DMS53 (cell line): ENCODE results near the gene FPR2.
A peak's percentile ranks its signal among the peaks of the same experiment; 100 is the strongest.
"Not testable (repeated sequence)": the region's sequence is repeated elsewhere in the genome, so short reads cannot be mapped to it uniquely, and the experiment has no call there.

Experiments
- DNase-seq: peaks from one replicate; lab custom pipeline; 2025; lab: John Stamatoyannopoulos, UW

The FPR2 gene

DNA sequence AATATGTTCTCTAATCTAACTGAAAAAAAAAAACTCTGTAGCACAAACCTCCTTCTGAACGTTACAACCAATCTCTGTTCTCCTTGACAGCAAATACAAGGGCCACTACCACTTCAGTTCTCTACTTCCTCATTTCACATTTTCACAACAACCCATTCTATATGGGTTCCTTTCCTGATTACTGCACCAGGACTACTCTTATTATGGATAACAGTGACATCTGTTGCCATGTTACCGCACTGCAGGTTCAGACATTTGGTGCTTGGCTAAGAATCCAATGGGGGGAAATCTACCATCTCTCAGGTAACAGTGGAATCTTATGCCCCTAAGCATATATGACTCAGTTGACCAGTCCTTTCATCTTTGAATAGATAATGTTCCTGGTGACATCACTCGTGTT lies 22.4 kb downstream of the FPR2 start:
- peak; percentile 43 for DNase-seq

DNA sequence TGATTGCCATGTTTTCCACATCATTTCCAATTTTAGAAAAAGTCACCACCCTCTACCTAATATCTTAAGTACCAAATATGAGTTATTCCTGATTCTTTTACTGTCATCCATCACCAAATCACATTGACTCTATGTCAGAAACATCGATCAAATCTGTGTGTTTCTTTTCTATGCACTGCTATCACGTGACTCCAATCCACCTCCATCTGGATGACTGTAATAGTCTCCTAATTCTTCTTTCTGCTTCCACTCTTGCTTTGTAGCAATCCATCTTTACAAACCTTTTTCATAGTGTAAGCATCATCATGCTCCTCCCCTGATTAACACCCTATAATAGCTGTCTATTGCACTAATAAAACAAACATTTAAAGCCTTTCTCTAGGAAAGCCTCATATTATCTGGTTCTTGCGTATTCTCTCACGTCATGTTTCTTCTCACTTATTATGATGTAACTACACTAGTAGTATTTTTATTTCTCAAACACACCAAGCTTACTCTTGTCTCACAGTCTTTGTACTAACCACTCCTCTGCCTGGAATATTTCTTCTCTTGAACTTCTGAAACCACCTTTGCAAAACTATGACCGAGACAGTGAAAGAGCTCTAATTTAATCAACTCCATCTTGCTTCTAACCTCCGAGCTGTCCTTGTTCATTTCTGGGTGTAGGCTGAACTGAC lies 23.3 kb downstream of the FPR2 start:
- DNase-seq: no peak

DNA sequence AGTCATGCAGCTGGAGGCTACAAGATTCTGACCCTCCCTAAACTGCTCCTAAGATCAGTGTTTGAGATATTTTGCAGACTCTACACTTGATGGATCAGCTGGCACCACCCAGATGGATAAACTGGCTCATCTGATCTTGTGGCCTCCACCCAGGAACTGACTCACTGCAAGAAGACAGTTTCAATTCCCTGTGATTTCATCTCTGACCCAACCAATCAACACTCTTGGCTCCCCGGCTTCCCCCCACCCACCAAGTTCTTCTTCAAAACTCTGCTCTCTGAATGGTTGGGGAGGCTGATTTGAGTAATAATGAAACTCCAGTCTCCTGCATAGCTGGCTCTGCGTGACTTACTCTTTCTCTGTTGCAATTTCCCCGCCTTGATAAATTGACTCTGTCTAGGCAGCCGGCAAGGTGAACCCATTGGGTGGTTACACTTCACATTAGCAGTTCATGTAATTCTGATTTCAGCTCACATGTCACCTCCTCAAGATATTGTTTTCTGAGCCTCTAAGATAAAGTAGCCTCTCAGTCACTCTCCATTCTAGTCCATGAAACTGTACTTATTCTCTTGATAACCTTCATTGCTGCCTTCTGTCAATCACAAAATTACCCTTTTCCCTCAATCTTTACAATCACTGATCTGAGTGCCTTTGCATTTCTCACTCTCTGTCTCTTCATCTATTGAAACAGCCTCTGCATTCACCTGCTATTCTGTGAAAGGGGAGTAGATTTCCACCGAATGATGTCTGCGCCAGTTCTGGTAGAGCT lies 24.1 kb downstream of the FPR2 start:
- no peak for DNase-seq

DNA sequence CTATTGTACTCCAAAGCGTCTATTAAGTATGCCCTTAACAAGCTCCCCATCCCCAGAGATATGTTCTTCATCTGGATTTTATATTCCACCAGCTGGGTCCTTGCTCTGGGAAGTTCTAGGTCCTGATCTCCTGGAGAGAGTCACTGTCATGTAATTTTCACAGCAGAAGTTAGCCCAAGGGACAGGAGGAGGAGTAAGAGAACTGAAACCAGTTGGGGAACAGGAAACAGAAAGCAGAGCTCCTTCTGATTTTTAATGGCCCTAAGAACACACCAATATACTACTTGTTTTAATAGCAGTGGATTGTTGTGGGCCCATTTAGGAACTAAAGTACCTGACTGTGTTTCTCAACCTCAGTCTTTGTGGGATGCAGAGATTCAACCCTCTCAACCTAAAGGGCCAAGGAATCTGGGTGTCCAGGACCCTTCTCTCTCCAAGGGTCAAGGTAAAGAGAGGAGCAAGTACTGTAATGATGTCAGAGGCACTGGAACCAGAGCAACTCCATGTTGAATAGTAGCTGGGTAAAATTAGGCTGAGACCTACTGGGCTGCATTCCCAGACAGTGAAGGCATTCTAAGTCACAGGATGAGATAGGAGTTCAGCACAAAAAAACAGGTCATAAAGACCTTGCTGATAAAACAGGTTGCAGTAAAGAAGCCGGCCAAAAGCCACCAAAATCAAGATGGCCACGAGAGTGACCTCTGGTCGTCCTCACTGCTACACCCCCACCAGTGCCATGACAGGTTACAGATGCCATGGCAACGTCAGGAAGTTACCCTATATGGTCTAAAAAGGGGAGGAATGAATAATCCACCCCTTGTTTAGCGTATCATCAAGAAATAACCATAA lies 25.9 kb downstream of the FPR2 start:
- DNase-seq: no peak

DNA sequence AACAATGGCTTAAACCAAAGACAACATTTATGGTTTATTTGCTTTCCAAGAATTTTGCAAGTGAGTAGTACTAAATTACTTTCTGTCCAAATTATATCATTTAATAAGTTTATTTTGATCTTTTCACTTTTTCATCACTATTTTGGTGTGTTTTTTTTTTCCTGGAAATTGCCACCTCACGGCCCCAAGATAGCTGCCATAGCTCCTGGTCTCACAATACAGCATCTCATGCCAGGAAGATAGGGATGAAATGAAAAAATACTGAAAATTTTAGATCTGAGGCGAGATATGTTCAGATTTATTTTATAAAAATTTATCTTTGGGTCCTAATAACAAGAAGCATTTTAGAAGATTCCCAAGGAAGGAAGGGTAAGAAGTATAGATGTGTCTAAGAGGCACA lies 27.0 kb downstream of the FPR2 start:
- DNase-seq: no peak

DNA sequence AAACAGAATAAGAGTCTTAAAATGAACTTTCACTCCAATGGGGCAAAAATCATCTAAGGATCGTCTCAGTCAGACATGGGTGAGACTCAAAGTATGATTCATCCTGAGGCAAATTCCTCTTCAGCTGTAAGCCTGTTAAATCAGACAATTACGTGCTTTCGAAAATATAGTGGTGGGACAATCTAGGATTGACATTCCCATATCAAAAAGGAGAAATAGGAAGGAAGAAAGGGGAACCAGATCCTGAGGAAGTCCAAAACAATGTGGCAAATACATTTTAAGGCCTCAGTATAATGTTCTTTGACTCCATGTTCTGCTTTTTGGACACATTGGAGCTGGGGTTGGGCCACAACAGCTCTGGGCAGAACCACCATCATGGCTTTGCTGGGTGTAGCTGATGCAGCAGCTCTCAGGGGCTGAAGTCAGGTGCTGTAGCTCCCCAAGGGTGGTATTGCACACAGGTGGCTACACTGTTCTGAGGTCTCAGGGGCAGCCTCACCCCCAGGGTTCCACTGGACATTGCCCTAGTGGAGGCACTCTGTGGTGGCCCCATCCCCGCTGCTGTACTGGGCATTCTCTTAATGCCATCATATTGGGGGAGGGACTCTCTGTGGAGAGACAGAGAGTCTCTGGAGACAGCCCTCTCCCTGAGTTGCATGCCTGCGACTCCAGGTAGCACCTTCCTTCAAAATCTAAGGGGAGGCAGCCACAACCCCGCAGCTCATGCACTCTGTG lies 28.2 kb downstream of the FPR2 start:
- no peak for DNase-seq

DNA sequence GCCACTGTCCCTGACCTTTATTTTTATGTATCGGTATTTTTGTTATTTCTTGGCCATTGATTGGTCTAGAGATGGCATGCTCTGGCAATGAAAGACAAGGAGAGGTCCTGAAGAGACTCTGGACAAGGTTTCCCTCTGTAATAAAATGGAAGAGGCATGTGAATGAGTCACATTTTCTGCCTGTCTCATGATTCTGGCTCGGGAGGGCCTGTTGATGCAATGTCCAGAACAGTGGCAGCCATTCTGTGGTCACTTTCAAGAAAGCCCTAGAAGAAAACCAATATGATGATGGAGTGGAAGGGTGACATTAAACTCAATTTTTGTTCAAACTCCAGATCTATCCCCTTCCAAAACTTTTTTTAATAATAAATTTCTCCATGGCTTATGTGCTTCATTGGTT lies 32.0 kb downstream of the FPR2 start:
- DNase-seq: no peak

DNA sequence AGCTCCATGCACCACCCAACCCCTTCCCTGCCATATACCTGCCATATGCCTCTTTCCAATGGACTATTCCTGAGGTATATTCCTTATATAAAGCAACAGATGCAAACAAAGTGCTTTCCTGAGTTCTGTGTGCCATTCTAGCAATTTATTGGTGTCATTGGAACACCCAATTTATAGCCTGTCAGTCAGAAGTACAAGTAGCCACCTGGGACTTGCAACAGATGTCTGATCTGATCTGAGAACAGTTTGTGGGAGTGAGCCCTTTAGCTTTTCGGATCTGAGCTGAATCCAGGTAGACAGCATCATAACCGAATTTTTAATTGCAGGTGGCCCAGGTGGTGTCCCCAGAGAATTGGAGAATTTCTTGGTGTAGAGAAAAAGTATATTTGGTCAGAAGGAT lies 33.0 kb downstream of the FPR2 start:
- DNase-seq: no peak

DNA sequence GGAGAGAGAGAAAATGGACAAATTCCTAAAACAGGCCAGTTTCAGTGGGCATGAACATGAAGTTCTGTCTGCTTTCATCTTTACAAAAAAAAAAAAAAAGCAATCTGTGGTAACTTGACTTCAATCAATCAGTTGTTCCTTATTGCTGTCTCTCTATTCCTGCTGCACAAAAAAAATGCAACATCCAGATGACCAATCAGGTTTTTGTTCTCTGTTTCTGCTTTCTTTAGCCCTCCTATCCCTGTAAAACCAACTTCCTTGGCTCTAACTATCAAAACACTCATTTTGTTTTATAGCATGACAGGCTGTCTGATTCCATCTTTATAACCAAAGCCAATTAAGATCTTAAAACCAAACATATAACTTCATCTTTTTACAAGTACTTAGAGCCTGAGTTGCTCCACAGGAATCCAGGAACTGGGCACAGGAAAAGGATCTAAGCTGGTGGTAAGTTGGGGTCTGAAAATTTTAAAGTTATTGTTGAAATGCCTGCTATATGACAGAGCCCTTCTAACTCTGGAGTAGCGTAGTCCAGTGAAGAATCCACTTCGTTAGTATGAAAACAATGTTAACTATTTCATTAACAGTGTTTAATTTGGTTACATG lies 34.0 kb downstream of the FPR2 start, which contains the start of gene FPR3:
FPR3 (plus strand) TSS at position 273 of the 606 bp plus-strand sequence. CDS start 28,592 bp downstream, outside the sequence.
- no peak for DNase-seq

DNA sequence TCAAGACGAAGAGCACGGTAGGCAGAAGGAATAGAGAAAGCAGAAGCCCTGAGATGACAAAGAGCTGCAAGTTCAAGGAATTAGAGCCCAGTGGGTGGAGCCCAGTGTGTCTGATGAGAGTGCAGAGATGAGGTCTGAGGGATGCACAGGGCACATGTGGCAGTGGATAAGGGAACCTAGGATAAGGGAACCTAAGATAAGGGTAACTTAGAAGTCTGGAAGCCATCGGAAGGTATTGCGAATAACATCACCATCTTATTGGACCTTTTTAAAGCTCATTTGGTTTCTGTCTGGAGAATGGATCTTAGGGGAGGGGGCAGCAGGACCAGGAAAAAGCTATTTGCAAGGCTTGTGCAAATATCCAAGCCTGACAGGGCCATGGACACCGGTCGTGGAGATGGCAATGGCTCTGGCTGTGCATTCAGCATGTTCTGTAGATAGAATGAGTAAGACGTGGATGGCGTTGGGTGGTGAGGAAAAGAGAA lies 35.3 kb downstream of the FPR2 start:
- no peak for DNase-seq

DNA sequence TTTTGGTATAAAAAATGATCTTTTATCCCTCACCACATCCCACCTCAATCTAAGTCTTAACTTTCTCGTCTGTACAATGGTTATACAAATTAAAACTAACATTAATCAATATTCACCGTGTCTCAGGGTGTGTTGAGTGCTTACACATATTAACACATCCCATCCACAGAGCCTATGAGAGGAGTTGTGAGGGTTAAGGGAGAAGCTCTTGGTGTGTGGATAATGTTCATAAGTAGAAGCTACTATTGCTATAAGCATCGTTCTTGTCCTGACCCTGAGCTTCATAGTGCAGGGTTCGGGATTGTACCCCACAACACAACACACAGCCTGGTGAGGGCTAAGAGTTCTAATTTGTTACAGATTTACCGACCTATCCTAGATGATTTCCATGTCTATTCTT lies 36.5 kb downstream of the FPR2 start:
- DNase-seq: no peak

DNA sequence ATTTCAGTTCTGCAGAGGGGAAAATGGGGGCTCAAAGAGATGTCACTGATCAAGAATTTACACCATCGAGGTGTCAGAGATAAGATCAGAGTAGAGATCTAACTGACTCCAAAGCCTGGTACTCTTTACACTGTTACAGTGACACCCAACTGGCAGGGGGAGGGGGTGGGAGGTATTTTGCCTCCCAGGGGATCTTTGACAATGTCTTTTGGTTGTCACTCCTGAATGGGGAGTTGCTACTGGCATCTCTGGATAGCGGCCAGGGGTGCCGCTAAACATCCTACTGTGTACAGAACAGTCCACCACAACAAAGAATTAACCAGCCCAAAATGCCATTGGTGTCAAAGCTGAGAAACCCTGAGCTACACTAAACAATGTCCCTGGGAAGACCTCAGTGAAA lies 37.1 kb downstream of the FPR2 start:
- no peak for DNase-seq

DNA sequence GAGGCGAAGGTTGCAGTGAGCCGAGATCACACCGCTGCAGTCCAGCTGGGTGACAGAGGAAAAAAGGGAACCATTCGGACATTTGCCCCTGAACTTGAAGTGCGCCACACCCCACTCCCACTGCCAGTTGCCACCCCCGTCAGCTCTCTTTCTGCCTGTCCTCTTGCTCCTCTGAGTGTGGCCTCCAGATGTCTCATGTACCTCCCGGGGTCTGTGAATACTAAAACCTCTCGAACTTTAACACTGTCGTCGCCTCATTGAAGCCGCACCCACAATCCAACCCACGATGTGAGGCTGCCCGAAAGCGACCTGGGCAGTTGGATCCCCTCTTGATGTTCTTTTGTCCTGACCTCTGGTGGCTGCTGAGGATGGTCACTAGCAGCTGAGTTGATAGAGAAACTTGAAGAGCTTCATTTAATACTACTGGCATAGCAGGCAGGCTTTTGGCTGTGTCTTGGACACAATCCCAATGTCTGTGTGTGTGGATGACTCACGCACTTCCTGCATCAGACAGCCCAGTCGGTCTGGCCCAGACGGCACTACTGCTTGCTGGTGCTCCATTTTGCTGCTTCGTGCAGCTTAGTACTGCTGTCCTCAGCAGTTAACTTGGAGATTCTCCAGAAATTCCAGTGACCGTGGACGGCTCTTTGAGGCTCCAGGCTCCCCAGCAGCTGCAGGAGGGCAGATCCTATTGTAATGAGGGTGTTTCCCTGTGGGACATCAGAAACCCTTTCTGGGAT lies 38.2 kb downstream of the FPR2 start:
- DNase-seq: peak; percentile 47

DNA sequence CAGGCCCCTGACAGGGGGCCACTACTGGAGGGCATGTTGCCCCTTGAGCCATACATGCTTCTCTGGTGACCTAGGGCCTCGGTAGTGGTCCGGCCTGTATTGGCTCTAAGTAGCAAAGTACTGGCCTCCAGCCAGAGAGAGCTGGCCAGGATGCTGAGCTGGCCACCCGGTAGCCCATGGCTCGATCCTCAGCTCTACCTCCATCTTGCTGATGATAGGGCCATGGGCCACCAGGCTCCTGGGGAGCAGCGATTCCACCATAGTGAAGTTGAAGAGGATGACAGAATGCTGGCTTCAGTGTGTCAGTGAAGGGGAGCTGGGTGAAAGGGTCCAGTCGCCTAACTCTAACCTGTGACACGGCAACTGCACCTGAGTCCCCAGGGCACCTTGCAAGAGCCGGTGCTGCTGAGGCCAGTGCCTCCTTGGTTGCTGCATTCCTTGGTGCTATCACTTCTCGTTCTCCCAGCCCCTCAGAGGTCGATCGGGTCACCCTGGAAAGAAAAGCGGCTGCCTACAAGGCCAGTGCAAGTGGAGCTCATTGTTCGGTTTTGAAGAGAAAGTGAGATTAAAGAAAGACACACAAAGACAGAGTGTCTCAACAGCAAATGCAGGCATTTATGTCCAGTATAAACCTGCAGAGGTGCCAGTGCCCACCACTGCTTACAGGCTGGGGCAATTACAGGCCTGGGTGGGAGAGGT lies 38.9 kb downstream of the FPR2 start:
- DNase-seq: no peak

DNA sequence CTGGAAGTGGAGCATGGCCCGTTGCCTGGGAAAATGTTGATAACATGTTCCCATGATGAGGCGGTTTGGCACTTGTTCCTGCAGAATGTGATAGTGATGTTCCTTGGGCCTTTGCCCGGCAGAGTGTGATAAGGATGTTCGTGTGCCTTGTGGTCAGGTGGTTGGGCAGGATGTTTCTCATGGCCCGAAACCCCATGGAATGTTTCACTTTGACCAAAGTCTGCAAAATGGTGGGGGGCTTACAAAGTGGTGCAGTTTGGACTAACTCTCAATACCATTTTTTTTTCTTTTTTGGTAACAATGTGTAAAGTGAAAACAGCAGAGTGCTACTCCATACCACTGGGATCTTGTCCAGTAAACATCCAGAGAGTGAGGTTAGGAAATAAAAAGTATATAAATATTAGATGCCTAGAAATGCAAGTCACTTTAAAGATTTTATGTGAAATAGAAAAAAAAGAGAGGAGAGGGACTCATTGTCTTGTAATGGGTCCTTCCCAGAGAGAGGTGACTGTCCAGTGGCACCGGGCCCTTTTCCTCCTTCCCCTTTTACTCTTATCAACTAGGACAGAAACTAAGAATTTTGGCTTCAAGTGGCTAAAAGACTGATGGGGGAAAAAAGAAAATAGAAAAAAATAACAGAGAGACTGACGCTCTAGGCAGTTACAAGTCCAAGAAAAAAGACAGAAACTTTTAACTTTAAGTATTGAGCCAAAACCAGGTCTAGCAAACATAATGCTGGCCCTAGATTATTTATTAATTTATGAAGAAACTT lies 39.7 kb downstream of the FPR2 start:
- DNase-seq: no peak

DNA sequence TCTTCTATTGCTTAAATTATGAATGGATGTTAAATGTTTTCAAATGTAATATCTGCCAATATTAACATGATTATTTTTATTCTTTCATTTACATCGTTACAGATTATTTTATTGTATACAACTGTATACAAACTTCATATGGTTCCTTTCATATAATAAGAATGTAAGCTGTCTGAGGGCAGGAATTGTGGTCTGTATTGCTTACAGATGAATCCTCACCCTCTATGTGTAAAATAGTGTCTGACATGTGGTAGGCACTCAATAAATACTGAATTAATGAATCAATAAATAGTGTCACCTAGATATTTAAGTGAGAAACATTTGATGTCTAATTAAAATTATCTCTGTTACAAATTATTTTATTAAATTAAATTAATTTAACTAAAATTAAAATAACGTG lies 41.8 kb downstream of the FPR2 start:
- DNase-seq: no peak

DNA sequence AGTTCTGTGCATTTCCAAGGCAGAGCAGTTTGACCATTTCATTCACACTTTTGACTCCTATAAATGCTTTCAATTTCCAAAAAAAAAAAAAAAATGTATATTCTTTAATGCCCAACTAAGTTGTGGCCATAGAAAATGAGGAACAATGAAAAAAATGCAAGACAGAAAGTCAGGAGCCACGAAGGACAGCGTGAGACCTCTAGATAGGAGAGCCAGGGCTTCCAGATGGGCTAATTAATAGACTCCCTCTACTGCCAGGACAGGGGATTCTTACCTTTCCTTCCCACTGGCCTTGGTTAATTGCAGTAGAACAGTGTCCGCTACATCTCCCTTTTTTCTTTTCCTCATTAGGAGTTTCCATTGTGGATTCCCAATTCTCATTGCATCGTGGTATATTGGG lies 42.5 kb downstream of the FPR2 start:
- no peak for DNase-seq

DNA sequence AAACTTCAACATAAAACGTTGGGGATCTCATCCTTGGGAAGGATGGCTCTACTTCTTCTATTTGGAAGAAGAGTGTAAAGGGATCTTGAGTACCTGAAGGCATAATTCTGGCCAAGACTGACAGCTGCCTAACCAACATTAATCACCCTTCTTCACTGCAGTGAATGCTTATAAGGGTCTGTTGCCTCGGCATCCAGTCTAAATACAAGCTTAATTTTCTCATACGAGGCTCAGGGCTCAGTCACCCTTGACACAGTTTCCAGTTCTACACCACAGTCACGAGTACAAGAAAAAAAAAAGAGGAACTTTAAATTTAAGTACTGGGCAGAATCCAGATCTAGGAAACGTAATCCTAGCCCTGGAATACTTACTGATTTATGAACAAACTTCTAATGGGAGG lies 43.0 kb downstream of the FPR2 start:
- no peak for DNase-seq

DNA sequence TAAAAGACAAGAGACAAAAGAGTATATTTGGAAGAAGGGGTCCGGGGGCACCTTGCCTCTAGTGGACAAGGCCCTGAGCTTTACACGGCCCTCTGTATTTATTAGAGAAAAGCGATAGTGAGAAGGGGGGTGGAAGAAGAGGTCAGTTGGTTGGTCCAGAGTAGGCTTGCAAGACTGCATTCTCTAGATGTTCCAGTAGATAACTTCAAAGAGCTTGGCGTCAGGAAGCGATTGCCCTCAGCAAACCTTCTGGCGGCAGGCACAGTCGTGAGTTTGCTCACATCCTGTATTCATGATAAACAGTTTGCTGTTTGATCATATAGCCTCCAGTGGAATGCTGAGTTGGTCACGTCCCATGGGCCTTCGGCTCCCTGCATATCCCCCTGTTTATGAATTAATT lies 43.8 kb downstream of the FPR2 start:
- DNase-seq: not testable (repeated sequence)
